K562 (cell line): ENCODE results near the gene SCAANT1. TPM values are rescaled to one million over a fixed set of nuclear protein-coding genes. Genes with fewer than 3 reads are reported as not detected.

ENCODE experiments used
- ATAC-seq: fragments of 200-7000 bp; cut with Tn5 transposase; 3 replicates; pipeline ENCODE4 v1.9.1; 2020; ENCODE audit warnings: moderate library complexity
- BruUV-seq: library from RNA; stranded (reverse); fragments of 400-500 nt; replicated peaks from 2 replicates; lab custom pipeline; 2021; lab: Mats Ljungman, UMichigan
- CTCF ChIA-PET: fragments of 300-600 bp; formaldehyde crosslinking; extraction: SDS; loops from one replicate; lab custom pipeline; 2021; ENCODE audit warnings: low intra/inter-chr PET ratio; lab: Yijun Ruan, JAX
- POLR2A ChIA-PET: fragments of 300-600, 350-650 bp; sonication (Branson Sonifier 250); formaldehyde crosslinking; extraction: SDS; loops from one replicate; lab custom pipeline; 2021; ENCODE audit warnings: antibody characterized with exemption, inconsistent platforms; lab: Yijun Ruan, JAX
- DNase-seq, 4 experiments: peaks; one replicate each; pipeline versions ENCODE4 v3.0.0 to v3.0.0-alpha.2; 2011 to 2018; ENCODE audit warnings: low spot score in 3 of 4, mixed read lengths in 3 of 4; ENCODE audit errors: extremely low read depth in 1 of 4
- FAIRE-seq: peaks from 2 replicates; lab custom pipeline; 2011; peaks lifted over from hg19 to GRCh38; lab: Jason Lieb, UNC
- H2AFZ ChIP-seq: 2 replicates; pipeline ENCODE4 v1.6.0; 2011; ENCODE audit warnings: low read depth, low read length, control low read depth, inconsistent platforms
- H3K27ac ChIP-seq: fragments of 200-600 bp; 3 replicates; pipeline ENCODE4 v1.8.0; 2011; ENCODE audit warnings: low read depth, mild to moderate bottlenecking, control low read depth, inconsistent platforms, low read length, moderate library complexity, mixed read lengths; ENCODE audit errors: extremely low read depth
- H3K27me3 ChIP-seq, 2 experiments: fragments of 300-600 bp in 1 of 2; 2 replicates in 1 of 2; 3 replicates in 1 of 2; pipeline versions ENCODE4 v1.6.0 to v1.8.0; 2011; ENCODE audit warnings: inconsistent platforms in 2 of 2, low read length in 2 of 2, mild to moderate bottlenecking in 1 of 2, mixed read lengths in 1 of 2, moderate library complexity in 1 of 2; ENCODE audit not compliant: control insufficient read depth in 2 of 2, insufficient read depth in 2 of 2
- H3K36me3 ChIP-seq: fragments of 300-600 bp; 3 replicates; pipeline ENCODE4 v1.8.0; 2011; ENCODE audit warnings: mild to moderate bottlenecking, low read length, inconsistent platforms; ENCODE audit not compliant: control insufficient read depth, insufficient read depth
- H3K4me1 ChIP-seq, 2 experiments: fragments of 200-600 bp in 1 of 2; replicated peaks in 1 of 2; 2 replicates in 1 of 2; 3 replicates in 1 of 2; pipeline versions ENCODE4 v1.5.1 to v1.8.0; 2011; ENCODE audit warnings: inconsistent platforms in 2 of 2, low read length in 2 of 2, mild to moderate bottlenecking in 1 of 2, mixed read lengths in 1 of 2, moderate library complexity in 1 of 2; ENCODE audit not compliant: control insufficient read depth in 2 of 2, insufficient read depth in 2 of 2
- H3K4me2 ChIP-seq: 2 replicates; pipeline ENCODE4 v1.6.1; 2011; ENCODE audit warnings: low read length, control low read depth, inconsistent platforms, mixed read lengths; ENCODE audit not compliant: insufficient read depth
- H3K4me3 ChIP-seq: fragments of 200-600 bp; sonication (generic), shearing (Covaris generic); 2 replicates; pipeline ENCODE4 v1.5.1; 2016; ENCODE audit warnings: control low read depth, inconsistent platforms
- H3K79me2 ChIP-seq: fragments of 200-600 bp; 3 replicates; pipeline ENCODE4 v1.8.0; 2011; ENCODE audit warnings: low read length, inconsistent platforms; ENCODE audit not compliant: control insufficient read depth, insufficient read depth
- H3K9ac ChIP-seq, 2 experiments: 2 replicates each; pipeline versions ENCODE4 v1.6.0 to v1.6.1; 2011; ENCODE audit warnings: low read depth in 2 of 2, low read length in 2 of 2, control low read depth in 1 of 2, inconsistent platforms in 1 of 2, mild to moderate bottlenecking in 1 of 2, mixed read lengths in 1 of 2; ENCODE audit not compliant: insufficient read depth in 1 of 2
- H3K9me1 ChIP-seq: one replicate; pipeline ENCODE4 v1.6.0; 2011; ENCODE audit warnings: inconsistent platforms, mild to moderate bottlenecking, low read length, moderate library complexity; ENCODE audit not compliant: control insufficient read depth, insufficient read depth
- H3K9me3 ChIP-seq: replicated peaks from 2 replicates; pipeline ENCODE4 v1.5.1; 2011; ENCODE audit warnings: low read depth, low read length, inconsistent platforms; ENCODE audit not compliant: control insufficient read depth, insufficient read depth
- H4K20me1 ChIP-seq: replicated peaks from 2 replicates; pipeline ENCODE4 v1.6.1; 2011; ENCODE audit warnings: low read length, inconsistent platforms, mixed read lengths; ENCODE audit not compliant: control insufficient read depth, insufficient read depth
- ATF2 ChIP-seq: sonication (generic); formaldehyde crosslinking; IDR thresholded peaks from 2 replicates; pipeline ENCODE4 v1.8.1; 2022; ENCODE audit warnings: missing genetic modification reagents
- C11orf30 ChIP-seq: fragments of 450-650 bp; IDR thresholded peaks from 2 replicates; pipeline ENCODE4 v1.6.1; 2016; ENCODE audit warnings: low read depth, mild to moderate bottlenecking
- EHMT2 ChIP-seq: fragments of 450-650 bp; IDR thresholded peaks from 2 replicates; pipeline ENCODE4 v1.6.1; 2018; ENCODE audit warnings: antibody characterized with exemption
- FOXA1 ChIP-seq: fragments of 450-650 bp; IDR thresholded peaks from 2 replicates; pipeline ENCODE4 v1.6.1; 2016; ENCODE audit warnings: mild to moderate bottlenecking, borderline replicate concordance
- GTF2B ChIP-seq: IDR thresholded peaks from 2 replicates; pipeline ENCODE4 v1.6.1; 2011; ENCODE audit not compliant: insufficient read length; ENCODE audit errors: extremely low read depth
- KAT8 ChIP-seq: fragments of 450-650 bp; IDR thresholded peaks from 2 replicates; pipeline ENCODE4 v1.6.1; 2016; ENCODE audit warnings: low read depth, mild to moderate bottlenecking
- KLF16 ChIP-seq: IDR thresholded peaks from 2 replicates; pipeline ENCODE4 v1.6.1; 2016; ENCODE audit warnings: antibody characterized with exemption
- LCOR ChIP-seq: sonication (generic); formaldehyde crosslinking; IDR thresholded peaks from 2 replicates; pipeline ENCODE4 v1.8.0; 2022; ENCODE audit warnings: mild to moderate bottlenecking, missing genetic modification reagents
- RFX7 ChIP-seq: fragments of 250-450 bp; sonication (Bioruptor Pico); IDR thresholded peaks from 2 replicates; pipeline ENCODE4 v1.5.1; 2021; ENCODE audit warnings: mild to moderate bottlenecking
- SMARCA4 ChIP-seq: fragments of 450-650 bp; IDR thresholded peaks from 2 replicates; pipeline ENCODE4 v1.6.1; 2016
- ZNF41 ChIP-seq: fragments of 250-450 bp; sonication (Bioruptor Pico); conservative IDR thresholded peaks from 2 replicates; pipeline ENCODE4 v1.4.0; 2020; ENCODE audit warnings: mild to moderate bottlenecking
- ZSCAN29 ChIP-seq: fragments of 450-650 bp; IDR thresholded peaks from 2 replicates; pipeline ENCODE4 v1.6.1; 2017
- WGBS: fragments of 100-300 bp; shearing (Covaris generic); methylation state at CpG from one replicate; pipeline ENCODE4 v1.1.6; 2016; ENCODE audit warnings: low coverage, mixed read lengths; ENCODE audit not compliant: insufficient coverage; ENCODE audit errors: missing lambda C conversion rate; 5-methylcytosine and 5-hydroxymethylcytosine counted together
- in situ Hi-C: fragments of 300-500 bp; cut with MboI; formaldehyde crosslinking; loops from 4 replicates; pipeline ENCODE4 v1.15.0; 2018; ENCODE audit warnings: inconsistent platforms, mixed read lengths
- intact Hi-C: fragments of 100-400 bp; cut with micrococcal nuclease; formaldehyde crosslinking; loops from 2 replicates; pipeline ENCODE4 v1.14.2; 2022
- polyA plus RNA-seq, 8 experiments: library from polyadenylated mRNA; depleted of rRNA in 4 of 8; stranded (reverse) in 5 of 8; unstranded in 3 of 8; fragments of >200 nt; fragmentation: Nextera tagmentation in 2 of 8; fragmentation: Illumina TruSeq in 1 of 8; extraction: Ambion mirVana in 2 of 8; extraction: Trizol in 1 of 8; gene quantifications; 2 replicates each; pipeline versions ENCODE4 v1.2.1 to v1.2.3, GENCODE V29; 2011 to 2014; ENCODE audit warnings: inconsistent platforms in 1 of 8, missing spikeins in 1 of 8
- total RNA-seq, 7 experiments: library from RNA; depleted of rRNA in 6 of 7; stranded (reverse); fragments of >200 nt in 6 of 7; fragmentation: Illumina TruSeq in 2 of 7; extraction: Trizol in 2 of 7; gene quantifications; 2 replicates each; pipeline versions ENCODE4 v1.2.1 to v1.2.3, GENCODE V29; 2011 to 2021; ENCODE audit warnings: low replicate concordance in 1 of 7
- TF ChIP-seq, protein P1 (sequence below): sonication (generic); IDR thresholded peaks from 2 replicates; pipeline ENCODE4 v1.6.1; 2016
- TF ChIP-seq, protein P2 (sequence below): fragments of 250-450 bp; sonication (Bioruptor Pico); IDR thresholded peaks from 2 replicates; pipeline ENCODE4 v1.4.0; 2020; ENCODE audit warnings: mild to moderate bottlenecking, moderate library complexity

SCAANT1 gene
- total and polyA plus RNA-seq, 9 of the 15 experiments (the other 6 are each of a cell fraction or from before 2014, with no cell fraction given): not detected

GRCh38 chr3:63869940-63870614 is 42.1 kb downstream of the SCAANT1 start:
- peaks cover 80% of the 10 kb centered on the region for H3K79me2 ChIP-seq
- 90% methylated on average over 3 of the region's 3 CpGs for WGBS
- intact Hi-C loops (loop anchor here (10.0 kb wide), 1 partner anchor 95 kb away; no protein-coding TSS in a partner anchor), in situ Hi-C loops (no loop called here)
- H3K36me3 ChIP-seq: peaks cover 8% of the 10 kb centered on the region; the same call in 1 of the 3 replicates
- H3K4me1 ChIP-seq: no peaks in the 10 kb centered on the region; a peak in 1 of 5 replicates
- CTCF ChIA-PET: no interaction called here
- H3K27me3 ChIP-seq: no peaks in the 10 kb centered on the region
- no peak for DNase-seq
- no TSS peak for BruUV-seq
- no peak for ATAC-seq
- H4K20me1 ChIP-seq: no peaks in the 10 kb centered on the region
- H3K4me3 ChIP-seq: no peak overlapping the region
- no peaks in the 10 kb centered on the region for H3K9me3 ChIP-seq
- H2AFZ ChIP-seq: no peak overlapping the region
- no peak for FAIRE-seq
- POLR2A ChIA-PET: interaction anchor here (1.5 kb wide), 1 partner anchor 19 kb away, joined by 4 read pairs; no protein-coding TSS in a partner anchor
- H3K4me2 ChIP-seq: no peak overlapping the region
- H3K27ac ChIP-seq: no peak overlapping the region
- H3K9ac ChIP-seq: no peak overlapping the region
- no peaks in the 10 kb centered on the region for H3K9me1 ChIP-seq
- TF ChIP-seq ATF2 (CRISPR knock-in tag) (no peak), KAT8 (no peak), EHMT2 (no peak), C11orf30 (no peak), GTF2B (no peak), ZSCAN29 (no peak), KLF16 (no peak), ZNF41 (CRISPR knock-in tag) (no peak), FOXA1 (no peak), RFX7 (CRISPR knock-in tag) (no peak), LCOR (CRISPR knock-in tag) (no peak), SMARCA4 (no peak)
- TF ChIP-seq, protein P1, sequence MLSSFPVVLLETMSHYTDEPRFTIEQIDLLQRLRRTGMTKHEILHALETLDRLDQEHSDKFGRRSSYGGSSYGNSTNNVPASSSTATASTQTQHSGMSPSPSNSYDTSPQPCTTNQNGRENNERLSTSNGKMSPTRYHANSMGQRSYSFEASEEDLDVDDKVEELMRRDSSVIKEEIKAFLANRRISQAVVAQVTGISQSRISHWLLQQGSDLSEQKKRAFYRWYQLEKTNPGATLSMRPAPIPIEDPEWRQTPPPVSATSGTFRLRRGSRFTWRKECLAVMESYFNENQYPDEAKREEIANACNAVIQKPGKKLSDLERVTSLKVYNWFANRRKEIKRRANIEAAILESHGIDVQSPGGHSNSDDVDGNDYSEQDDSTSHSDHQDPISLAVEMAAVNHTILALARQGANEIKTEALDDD: no peak
- TF ChIP-seq, protein P2, sequence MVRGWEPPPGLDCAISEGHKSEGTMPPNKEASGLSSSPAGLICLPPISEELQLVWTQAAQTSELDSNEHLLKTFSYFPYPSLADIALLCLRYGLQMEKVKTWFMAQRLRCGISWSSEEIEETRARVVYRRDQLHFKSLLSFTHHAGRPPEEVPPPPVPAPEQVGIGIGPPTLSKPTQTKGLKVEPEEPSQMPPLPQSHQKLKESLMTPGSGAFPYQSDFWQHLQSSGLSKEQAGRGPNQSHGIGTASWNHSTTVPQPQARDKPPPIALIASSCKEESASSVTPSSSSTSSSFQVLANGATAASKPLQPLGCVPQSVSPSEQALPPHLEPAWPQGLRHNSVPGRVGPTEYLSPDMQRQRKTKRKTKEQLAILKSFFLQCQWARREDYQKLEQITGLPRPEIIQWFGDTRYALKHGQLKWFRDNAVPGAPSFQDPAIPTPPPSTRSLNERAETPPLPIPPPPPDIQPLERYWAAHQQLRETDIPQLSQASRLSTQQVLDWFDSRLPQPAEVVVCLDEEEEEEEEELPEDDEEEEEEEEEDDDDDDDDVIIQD (CRISPR knock-in tag): no peak
